BE2C (cell line): ENCODE measurements around the gene SULT2B1.

Experiments used
- DNase-seq: peaks from one replicate; pipeline ENCODE4 v3.0.0-alpha.2; 2020
- H3K27me3 ChIP-seq: fragments of 250-450 bp; sonication (Bioruptor Pico); 2 replicates; pipeline ENCODE4 v1.5.1; 2020; ENCODE audit warnings: mild to moderate bottlenecking
- H3K36me3 ChIP-seq: fragments of 250-450 bp; sonication (Bioruptor Pico); 2 replicates; pipeline ENCODE4 v1.5.1; 2020; ENCODE audit warnings: mild to moderate bottlenecking
- H3K4me1 ChIP-seq: fragments of 250-450 bp; sonication (Bioruptor Pico); 2 replicates; pipeline ENCODE4 v1.5.1; 2020
- H3K4me3 ChIP-seq: 2 replicates; pipeline ENCODE4 v1.5.1; 2011; ENCODE audit warnings: low read depth, low read length
- H3K9me3 ChIP-seq: fragments of 250-450 bp; sonication (Bioruptor Pico); 2 replicates; pipeline ENCODE4 v1.5.1; 2020
- CTCF ChIP-seq: IDR thresholded peaks from 2 replicates; pipeline ENCODE4 v1.5.1; 2012; ENCODE audit warnings: mild to moderate bottlenecking, low read depth, low read length

The SULT2B1 gene

GRCh38 chr19:48639483-48640375, 87.8 kb downstream of the SULT2B1 start:
- no peaks in the 10 kb centered on the region for H3K9me3 ChIP-seq
- TF ChIP-seq CTCF = no peak
- H3K4me3 ChIP-seq = no peak overlapping the region
- H3K4me1 ChIP-seq = peaks cover 10% of the 10 kb centered on the region
- DNase-seq = no peak
- no peaks in the 10 kb centered on the region for H3K36me3 ChIP-seq
- H3K27me3 ChIP-seq = no peaks in the 10 kb centered on the region

- DNase-seq = no peak
- no peaks in the 10 kb centered on the region for H3K36me3 ChIP-seq
- H3K4me1 ChIP-seq = peaks cover 5% of the 10 kb centered on the region
These were observed 89.9 kb downstream of the SULT2B1 start for GRCh38 chr19:48641850-48642249.

GRCh38 chr19:48642862-48643261, 90.9 kb downstream of the SULT2B1 start:
- Histone ChIP-seq H3K27me3 (no peaks in the 10 kb centered on the region), H3K36me3 (no peaks in the 10 kb centered on the region), H3K4me3 (no peak overlapping the region), H3K4me1 (peaks cover 5% of the 10 kb centered on the region; the same call in 1 of the 2 replicates), H3K9me3 (no peaks in the 10 kb centered on the region)
- no peak for TF ChIP-seq CTCF
- DNase-seq = no peak

More at GRCh38 chr19:48641850-48642249, 89.9 kb downstream of the SULT2B1 start:
- TF ChIP-seq CTCF = no peak
- Histone ChIP-seq H3K4me3 (no peak overlapping the region), H3K9me3 (no peaks in the 10 kb centered on the region), H3K27me3 (no peaks in the 10 kb centered on the region)

- H3K4me1 ChIP-seq = no peaks in the 10 kb centered on the region
- no peaks in the 10 kb centered on the region for H3K27me3 ChIP-seq
- no peak for DNase-seq
- H3K9me3 ChIP-seq = no peaks in the 10 kb centered on the region
- no peaks in the 10 kb centered on the region for H3K36me3 ChIP-seq
- TF ChIP-seq CTCF = no peak
- no peak overlapping the region for H3K4me3 ChIP-seq
These were observed 92.4 kb downstream of the SULT2B1 start for GRCh38 chr19:48644355-48644754.

GRCh38 chr19:48644839-48645619, 93.1 kb downstream of the SULT2B1 start:
- H3K36me3 ChIP-seq = no peaks in the 10 kb centered on the region
- DNase-seq = peak; percentile 80
- no peaks in the 10 kb centered on the region for H3K4me1 ChIP-seq
- H3K9me3 ChIP-seq = no peaks in the 10 kb centered on the region
- H3K27me3 ChIP-seq = no peaks in the 10 kb centered on the region
- peak overlapping the region; percentile 69 for H3K4me3 ChIP-seq
- TF ChIP-seq CTCF = no peak
